OCI-M1 (cell line): ENCODE measurements around the gene HDAC1.
"Not testable (repeated sequence)": the region's sequence is repeated elsewhere in the genome, so short reads cannot be mapped to it uniquely, and the experiment has no call there.

Experiments used
- DNase-seq: peaks from one replicate; lab custom pipeline; 2025; lab: John Stamatoyannopoulos, UW

The HDAC1 gene

DNA sequence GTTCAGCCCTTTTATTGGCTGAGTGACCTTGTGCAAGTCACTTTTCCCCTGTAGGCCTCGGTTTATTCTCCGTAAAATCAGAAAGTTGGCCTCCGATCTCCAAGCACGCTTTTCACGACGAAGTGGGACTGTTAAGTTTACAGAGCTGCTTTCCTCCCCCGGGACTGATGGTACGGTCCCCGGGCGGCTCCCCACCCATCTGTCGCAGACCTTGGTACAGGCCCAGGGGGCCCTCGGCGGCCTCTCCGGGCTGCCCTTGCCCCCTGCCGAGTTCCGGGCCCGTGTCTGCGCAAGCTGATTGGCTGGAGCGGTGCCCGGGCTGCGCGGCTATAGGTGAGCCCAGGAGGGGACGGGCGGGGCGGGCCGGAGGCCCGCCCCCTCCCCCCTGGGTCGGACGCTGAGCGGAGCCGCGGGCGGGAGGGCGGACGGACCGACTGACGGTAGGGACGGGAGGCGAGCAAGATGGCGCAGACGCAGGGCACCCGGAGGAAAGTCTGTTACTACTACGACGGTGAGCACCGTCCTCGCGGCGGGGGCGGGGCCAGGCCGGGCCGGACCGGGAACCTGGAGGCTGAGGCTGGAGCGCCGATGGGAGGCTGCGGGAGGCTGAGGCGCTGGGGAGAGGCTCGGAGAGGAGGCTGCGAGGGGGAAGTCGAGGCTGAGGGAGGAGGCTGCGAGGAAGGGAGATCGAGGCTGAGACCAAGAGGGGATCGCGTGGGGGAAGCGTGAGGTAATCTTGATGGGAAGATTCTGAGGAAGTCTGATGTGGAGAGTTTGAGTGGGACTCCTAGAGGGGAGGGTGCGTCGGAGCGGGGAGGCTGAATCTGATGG lies at the start of gene HDAC1:
Gene HDAC1 (plus strand): TSS at position 376 of the 831 bp plus-strand sequence. CDS start 87 bp downstream, at position 463.
- DNase-seq: peak; percentile 99

DNA sequence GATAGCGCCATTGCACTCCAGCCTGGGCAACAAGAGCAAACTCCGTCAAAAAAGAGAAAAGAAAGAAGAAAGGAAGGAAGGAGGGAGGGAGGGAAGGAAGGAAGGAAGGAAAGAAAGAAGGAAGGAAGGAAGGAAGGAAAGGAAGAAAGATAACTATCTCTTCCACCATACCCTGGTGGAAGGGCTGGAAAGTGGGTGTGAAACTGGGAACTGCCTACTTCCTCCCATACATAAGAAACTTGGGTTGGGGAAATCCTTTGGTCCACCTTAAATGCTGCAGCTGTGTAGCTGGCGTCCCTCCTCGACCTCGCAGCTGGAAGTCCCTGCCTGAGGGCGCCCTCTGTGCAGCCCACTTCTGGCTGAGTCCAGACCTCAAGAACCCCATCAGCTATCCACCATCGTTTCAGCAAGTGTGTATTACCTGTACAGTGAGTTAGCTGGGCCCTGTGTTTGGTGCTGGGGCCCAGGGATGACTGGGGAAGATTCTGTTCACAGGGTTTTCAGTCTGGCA lies 49.5 kb upstream of the HDAC1 start:
- peak; percentile 33 for DNase-seq

DNA sequence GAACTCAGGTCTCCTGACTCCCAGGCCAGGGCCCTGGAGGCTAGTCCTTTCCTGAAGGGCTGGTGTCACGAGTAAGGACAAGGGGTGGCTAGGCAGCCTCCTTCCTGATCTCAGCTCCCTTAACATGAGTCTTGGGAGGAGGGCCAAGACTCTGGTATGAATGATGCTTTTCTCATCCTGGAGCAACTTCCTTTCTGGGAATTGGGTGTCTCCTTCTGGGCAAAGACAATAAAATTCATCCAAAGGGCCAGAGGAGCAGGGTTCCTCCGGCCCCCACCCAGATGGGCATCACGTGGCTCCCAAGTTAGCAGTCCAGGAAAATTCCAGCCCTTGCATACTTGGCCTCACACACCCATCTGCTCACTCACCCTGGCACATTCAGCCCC lies 45.0 kb upstream of the HDAC1 start, which contains the start of gene FAM167B:
Gene FAM167B (plus strand): TSS at position 335 of the 386 bp plus-strand sequence. CDS start 200 bp downstream, outside the sequence.
- DNase-seq: no peak

DNA sequence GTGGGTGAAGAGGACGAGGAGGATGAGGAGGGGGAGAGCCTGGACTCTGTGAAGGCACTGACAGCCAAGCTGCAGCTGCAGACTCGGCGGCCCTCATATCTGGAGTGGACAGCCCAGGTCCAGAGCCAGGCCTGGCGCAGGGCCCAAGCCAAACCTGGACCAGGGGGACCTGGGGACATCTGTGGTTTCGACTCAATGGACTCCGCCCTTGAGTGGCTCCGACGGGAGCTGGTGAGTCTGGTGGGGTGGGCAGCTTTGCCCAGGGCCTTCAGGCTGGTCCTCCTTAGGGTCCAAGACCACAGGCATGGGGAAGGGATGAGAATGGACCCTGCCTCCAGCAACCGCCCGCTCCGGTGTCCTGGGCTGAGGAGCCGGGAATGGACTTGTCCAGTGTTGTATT lies 44.4 kb upstream of the HDAC1 start:
- no peak for DNase-seq

DNA sequence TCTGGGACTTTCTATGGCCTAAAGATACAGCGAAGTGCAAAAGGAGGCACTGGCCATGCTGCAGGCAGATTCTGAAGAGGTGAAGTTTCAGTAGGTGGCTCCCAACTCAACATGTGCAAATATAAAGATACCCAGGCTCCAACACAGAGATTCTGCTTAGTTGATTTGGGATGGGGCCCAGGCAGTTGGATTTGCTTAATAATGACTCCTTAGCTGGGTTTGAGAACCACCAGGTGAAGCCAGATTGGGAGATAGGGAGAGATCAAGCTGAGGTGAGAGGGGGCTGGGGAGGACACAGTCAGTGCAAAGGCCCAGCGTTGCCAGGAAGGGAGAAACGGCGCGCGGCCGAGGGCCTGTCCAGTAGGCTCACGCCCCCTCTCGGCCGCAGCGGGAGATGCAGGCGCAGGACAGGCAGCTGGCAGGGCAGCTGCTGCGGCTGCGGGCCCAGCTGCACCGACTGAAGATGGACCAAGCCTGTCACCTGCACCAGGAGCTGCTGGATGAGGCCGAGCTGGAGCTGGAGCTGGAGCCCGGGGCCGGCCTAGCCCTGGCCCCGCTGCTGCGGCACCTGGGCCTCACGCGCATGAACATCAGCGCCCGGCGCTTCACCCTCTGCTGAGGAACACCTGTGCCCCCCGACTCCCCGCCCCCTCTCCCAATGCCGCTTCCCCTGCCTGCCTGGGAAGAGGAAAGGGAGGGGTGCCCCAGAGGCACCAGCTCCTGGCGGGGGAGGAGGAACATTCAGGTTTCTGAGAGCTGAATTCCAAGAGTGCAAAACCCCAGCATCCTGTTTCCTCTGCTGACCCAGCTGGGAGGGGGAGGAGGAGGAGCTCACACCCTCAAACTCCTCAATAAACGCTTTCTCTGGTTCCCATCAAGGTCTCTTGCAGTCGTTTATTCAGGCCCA lies 43.6 kb upstream of the HDAC1 start:
- DNase-seq: peak; percentile 73

DNA sequence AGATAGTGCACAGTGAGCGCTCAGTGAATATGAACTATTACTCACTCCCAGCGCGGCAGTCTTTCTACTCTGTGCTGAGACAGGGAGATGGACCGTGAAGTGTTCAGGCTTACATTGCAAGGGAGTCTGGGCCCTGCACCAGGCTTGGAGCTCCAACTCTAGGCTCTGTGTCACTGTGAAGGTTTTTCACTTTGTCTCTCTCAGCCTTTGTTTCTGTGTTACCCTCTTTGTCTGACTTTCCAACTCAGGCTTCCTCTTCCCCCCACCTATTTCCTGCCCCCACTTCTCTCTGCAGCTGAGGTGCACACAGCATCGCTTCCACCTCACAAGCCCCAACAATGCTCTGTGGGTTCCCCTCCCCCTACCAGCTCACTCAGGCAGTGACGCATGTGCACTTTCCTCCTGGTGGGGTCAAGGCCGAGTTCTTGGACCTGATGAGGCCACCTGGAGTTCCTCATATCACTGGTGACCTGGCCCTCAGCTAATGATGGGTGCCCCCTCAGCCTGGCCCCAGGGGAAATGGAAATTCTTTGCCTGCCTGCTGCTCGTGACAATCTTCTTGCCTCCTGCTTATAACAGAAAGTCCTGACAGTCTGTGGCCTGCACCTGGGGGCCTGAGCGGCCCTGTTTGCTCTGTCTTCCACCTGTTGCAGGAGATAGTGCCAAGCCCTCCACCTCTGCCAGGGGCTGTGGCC lies 41.9 kb upstream of the HDAC1 start:
- DNase-seq: no peak

DNA sequence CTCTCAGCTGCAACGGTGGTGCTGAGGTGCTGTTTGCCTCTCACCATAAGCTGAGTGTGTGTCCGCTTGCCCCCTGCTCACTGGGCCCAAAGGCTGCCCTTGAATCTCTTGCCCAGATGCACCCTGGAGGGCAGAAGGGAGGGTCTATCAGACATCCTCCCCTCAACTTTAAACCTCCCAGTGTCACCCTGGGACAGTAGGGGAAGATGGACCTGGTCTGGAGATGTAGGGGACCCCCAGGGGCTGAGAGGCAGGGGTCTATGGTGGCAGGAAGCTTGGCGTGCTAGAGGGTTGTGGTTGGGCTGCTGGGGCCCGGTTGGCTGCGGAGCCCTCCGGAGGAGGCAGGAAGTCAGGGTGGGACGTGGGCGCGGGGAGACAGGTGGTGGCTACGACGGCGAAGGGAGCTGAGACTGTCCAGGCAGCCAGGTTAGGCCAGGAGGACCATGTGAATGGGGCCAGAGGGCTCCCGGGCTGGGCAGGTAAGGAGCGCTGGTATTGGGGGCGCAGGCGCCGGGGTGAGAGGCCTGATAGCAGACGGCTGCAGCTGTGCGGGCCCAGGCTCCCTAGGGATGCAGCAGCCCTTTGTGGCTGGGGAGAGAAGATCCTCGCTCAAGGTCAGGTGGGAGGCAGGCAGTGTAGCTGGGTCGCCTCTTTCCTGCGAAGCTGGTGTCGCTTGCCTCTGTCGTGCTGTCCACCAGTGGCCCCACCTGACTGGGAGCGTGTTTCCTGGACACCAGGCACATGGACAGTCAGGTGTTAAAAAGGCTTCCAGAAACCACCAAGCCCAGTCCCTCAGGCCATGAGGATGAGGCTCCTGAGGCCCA lies 40.8 kb upstream of the HDAC1 start, which contains the start of gene LCK:
Gene LCK (plus strand): TSS at position 373 of the 824 bp plus-strand sequence. CDS start 23,065 bp downstream, outside the sequence.
- DNase-seq: no peak

DNA sequence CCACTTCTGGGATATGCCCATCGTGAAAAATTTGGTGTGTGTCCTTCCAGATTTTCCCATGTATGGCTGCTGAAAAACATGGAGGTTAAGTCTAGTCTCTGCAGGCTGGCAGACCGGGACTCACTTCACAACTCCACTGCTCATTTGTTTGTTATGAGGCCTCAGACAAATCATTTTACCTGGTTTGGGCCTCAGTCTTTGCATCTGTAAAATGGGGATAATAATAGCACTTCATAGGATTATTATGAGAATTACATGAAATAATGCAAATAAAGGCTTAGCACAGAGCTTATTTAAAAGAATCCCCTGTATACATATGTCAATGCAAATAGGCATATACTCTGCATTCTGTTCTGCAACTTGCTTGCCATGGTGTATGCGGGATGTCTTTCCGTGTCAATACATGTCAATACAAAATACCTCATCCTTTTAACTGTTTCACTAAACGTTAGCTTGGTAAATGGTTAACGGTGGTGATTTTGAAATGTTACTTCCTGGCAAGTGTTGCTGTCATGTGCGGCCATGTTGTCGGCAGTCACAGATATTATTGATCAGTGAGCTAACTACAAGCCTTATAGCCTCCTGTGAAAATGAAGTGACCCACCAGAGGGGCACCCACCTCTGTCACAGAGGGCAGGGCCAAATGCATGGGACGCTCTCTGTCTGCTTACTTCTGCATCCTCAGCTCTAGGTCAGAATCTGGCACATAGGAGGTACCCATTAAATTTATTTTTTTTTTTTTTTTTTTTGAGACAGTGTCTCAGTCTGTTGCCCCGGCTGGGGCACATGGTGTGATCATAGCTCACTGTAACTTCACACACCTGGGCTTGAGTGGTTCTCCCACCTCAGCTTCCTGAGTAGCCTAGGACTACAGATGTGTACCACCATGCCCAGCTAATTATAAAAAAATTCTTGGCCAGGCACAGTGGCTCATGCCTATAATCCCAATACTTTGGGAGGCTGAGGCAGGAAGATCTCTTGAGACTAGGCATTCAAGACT lies 36.5 kb upstream of the HDAC1 start:
- DNase-seq: no peak

DNA sequence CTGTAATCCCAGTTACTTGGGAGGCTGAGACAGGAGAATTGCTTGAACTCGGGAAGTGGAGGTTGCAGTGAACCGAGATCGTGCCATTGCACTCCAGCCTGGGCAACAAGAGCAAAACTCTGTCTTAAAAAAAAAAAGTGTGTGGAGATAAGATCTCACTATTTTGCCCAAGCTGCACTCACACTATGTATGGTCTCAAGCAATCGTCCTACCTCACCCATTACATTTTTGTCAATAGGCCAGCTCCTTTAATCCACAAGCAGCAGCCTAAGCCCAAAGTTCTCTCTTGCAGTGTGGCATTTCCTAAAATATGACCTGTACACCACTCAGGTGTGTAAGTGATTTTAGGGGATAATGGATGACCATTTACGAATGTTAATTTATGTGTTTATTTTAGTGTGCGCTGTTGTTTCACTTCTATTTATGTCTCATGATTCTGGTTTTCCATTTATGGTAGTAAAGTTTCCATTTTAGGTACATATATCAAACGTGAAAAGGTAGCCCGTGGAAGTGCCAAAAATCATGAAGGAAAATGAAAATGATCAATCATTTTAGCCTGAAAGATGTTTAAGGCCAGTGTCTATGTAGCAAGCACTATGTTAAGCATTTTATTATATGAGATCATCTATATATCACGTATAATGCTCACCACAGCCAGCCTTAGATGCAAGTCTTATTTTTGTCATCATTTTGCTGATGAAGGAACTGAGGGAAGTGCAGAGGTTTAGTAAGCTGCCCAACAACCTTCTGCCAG lies 35.2 kb upstream of the HDAC1 start:
- DNase-seq: no peak

DNA sequence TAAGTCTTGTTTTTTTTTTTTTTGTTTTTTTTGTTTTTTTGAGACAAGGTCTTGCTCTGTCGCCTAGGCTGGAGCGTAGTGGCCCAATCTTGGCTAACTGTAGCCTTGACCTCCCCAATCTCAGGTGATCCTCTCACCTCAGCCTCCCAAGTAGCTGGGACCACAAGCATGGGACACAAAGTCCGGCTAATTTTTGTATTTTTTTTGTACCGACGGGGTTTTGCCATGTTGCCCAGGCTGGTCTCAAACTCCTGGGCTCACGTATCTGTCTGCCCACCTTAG lies 34.7 kb upstream of the HDAC1 start:
- DNase-seq: no peak

DNA sequence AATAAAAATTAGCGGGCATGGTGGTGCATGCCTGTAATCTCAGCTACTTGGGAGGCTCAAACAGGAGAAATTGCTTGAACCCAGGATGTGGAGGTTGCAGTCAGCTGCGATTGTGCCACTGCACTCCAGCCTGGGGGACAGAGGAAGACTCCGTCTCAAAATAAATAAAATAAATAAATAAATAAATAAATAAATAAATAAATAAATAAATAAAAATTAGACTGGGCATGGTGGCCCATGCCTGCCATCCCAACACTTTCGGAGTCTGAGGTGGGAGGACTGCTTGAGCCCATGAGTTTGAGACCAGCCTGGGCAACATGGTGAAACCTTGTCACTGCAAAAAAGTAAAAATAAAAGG lies 28.7 kb upstream of the HDAC1 start:
- DNase-seq: not testable (repeated sequence)

DNA sequence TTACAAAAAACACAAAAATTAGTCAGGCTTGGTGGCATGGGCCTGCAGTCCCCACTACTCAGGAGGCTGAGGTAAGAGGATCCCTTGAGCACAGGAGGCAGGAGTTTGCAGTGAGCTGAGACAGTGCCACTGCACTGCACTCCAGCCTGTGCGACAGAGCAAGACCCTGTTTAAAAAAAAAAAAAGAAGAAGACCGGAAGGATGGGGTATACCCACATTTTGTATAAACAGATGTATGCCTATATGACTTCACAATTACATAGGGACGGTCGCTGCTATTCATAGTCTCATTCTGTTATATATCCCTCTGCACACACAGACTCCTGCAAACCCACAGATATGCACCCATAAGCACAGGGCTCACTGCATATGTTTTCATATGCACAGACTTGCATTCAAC lies 28.1 kb upstream of the HDAC1 start:
- no peak for DNase-seq

DNA sequence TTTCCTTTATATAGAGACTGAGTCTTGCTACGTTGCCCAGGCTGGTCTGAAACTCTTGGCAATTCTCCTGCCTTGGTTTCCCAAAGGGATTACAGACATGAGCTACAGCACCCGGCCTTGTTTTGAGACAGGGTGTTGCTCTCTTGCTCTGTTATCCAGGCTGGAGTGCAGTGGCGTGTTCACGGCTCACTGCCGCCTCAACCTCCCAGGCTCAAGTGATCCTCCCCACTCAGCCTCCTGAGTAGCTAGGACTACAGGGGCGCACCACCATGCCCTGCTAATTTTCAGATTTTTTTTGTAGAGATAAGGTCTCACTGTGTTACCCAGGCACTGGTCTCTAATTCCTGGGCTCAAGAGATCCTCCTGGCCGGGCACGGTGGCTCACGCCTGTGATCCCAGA lies 26.0 kb upstream of the HDAC1 start:
- no peak for DNase-seq

DNA sequence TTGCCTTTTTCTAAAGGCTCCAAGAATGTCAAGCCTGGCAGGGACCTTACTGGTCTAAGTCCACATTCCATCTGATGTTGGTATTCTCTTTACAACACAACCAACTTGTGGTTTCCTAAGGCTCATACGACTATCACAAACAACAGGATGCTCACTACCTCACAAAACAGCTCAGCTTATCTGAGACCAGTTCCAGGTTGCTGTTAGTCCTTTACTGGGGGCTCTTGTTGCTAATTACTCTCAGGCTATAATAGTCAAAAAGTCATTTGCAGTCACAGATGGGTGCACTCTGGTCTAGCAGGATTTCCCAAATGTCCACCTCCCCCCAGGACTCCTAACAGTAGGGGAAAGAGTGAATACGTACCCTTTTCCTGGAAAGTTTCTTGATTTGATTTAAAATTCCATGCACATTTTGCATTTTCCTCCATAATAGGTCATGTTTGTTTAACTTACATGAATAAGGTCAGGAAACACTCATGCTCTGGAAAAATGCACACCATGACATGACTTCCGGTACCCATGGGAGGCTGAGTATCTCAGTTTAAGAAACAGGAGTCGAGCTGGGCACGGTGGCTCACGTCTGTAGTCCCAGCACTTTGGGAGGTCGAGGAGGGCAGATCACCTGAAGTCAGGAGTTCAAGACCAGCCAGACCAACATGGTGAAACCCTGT lies 24.8 kb upstream of the HDAC1 start:
- no peak for DNase-seq

DNA sequence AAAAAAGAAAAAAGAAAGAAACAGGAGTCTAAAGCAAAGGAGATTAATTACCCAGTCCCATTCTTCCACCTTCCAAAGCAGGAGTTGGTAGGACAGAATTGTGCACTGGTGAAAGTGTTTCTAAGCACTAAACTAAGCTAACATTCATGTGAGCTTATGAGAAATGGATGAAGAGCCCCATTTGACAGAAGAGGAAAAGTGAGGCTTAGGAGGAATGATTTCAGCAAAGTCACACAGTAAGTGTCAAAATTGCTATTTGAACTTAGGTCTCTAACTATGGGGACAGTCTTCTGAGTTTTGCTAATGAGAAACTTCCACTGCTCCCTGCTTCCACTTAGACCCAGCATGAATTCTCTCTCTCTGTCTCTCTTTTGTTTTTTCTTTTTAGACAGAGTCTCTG lies 22.1 kb upstream of the HDAC1 start:
- DNase-seq: no peak

DNA sequence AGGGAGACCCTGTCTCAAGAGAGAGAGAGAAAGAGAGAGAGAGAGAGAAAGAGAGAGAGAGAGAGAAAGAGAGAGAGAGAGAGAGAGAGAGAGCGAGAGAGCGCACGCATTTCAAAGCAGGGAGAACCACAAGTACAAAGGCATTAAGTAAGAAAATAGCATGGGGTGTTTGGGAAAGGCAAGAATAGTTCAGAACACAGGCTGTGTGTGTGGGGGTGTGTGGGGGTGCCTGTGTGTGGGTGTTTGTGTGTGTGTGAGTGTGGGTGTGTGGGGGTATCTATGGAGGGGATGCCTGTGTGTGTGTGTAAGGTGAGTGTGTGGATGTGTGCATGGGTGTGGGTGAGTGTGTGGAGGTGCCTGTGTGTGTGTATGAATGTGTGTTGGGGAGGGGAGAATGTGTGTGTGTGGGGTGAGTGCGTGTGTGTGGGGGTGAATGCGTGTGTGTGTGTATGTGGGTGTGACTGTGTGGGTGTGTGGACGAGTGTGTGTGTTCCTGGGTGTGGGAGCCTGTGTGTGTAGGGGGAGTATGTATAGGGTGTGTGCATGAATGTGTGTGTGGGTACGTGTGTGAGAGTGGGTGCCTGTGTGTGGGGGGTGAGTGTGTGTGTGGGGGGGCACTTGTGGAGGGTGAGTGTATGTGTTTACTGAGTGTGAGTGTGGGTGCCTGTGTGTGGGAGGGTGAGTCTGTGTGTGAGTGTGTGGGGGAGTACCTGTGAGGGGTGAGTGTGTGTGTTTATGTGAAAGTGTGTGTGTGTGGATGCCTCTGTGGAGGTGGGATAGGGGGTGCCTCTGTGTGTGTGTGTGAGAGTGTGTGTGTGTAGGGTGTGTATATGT lies 19.1 kb upstream of the HDAC1 start:
- no peak for DNase-seq

DNA sequence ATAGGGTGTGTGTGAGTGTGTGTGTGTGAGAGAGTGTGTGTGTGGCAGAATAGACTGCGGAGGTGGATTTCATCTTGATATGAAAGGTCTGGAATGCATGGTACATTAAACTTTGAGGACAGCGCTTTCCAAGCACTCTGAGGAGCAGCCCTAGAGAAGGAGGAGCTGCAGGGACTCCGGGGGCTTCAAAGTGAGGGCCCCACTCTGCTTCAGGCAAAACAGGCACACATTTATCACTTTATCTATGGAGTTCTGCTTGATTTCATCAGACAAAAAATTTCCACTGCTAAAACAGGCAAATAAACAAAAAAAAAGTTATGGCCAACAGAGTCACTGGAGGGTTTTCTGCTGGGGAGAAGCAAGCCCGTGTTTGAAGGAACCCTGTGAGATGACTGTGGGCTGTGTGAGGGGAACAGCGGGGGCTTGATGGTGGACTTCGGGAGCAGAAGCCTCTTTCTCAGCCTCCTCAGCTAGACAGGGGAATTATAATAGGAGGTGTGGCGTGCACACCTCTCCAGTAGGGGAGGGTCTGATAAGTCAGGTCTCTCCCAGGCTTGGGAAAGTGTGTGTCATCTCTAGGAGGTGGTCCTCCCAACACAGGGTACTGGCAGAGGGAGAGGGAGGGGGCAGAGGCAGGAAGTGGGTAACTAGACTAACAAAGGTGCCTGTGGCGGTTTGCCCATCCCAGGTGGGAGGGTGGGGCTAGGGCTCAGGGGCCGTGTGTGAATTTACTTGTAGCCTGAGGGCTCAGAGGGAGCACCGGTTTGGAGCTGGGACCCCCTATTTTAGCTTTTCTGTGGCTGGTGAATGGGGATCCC lies 18.3 kb upstream of the HDAC1 start:
- DNase-seq: no peak
